GM19452 (cell line): ENCODE results near the gene SIRPG.
"Not testable (repeated sequence)": the region's sequence is repeated elsewhere in the genome, so short reads cannot be mapped to it uniquely, and the experiment has no call there.

Source experiments
- ATAC-seq: cut with Tn5 transposase; IDR thresholded peaks from one replicate; pipeline ENCODE4 v1.9.1; 2021; ENCODE audit not compliant: unreplicated experiment

Gene SIRPG

DNA sequence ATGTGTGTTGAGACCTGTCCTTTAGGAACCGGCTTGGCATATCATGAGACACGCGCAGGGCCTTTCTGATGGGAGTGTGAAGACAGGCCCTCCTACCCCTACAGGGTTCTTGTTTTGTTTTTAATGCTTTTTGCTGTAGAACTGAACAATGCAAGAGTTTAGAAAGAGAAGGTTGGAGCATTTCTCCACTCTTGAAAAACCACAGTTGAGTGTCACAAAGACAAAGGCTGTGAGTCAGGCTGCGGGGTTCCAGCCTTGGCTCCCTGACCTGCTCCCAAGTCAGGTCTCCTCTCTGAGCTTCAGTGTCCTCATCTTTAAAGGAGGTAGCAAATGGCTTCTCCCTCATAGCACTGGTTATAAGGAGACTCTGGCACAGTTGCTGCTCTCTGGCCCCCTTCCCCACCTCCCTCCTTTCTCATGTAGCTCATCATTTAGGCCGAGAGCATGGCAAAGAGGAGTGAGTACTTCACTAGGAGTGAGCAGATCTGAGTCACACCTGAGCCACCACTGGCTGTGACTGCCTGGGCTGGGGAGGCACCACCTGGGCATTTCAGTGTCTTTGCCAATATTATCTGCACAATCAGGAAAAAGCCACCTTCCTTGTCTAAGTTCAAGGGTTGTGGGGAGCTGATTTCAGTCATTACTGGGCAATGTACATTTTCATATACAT is 48.8 kb downstream of the SIRPG start:
- not testable (repeated sequence) for ATAC-seq

DNA sequence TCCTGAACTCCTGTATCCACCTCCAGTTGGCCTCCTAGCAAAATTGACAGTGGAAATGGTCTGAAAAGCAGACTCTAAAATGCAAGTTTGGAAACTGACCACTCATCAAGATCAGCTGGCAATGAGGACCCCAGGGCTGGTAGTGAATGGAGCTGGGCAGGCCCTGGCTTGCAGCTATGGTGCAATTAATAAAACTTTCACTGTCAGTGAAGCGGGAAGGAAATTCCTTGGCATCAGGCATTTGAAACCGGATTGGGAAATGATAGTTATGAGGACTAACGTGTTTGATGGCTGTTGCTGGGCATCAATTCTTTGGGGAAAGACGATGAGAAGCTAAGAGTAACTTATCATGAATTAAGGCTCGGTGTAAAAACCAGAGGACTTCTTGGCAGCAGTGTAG is 56.8 kb downstream of the SIRPG start:
- no peak for ATAC-seq

DNA sequence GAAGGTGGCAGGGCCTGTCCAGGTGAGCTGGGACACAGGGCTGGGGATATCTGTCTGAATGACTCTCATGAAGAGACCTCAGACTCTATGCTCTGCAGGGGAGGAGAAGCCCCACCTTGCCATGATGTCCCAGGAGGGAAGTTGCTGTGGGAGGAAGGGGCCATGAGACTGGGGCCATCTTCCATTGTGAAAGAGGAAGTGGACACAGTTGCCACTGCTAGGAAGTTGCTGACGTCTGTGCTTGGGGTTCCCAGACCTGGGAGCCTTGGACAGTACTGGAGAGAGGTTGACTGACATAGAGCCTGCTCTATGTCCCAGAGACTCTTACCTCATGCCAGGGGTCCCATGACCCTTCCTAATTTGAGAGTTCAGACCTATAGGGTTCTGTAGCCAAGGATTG is 62.2 kb downstream of the SIRPG start:
- ATAC-seq, result no peak

DNA sequence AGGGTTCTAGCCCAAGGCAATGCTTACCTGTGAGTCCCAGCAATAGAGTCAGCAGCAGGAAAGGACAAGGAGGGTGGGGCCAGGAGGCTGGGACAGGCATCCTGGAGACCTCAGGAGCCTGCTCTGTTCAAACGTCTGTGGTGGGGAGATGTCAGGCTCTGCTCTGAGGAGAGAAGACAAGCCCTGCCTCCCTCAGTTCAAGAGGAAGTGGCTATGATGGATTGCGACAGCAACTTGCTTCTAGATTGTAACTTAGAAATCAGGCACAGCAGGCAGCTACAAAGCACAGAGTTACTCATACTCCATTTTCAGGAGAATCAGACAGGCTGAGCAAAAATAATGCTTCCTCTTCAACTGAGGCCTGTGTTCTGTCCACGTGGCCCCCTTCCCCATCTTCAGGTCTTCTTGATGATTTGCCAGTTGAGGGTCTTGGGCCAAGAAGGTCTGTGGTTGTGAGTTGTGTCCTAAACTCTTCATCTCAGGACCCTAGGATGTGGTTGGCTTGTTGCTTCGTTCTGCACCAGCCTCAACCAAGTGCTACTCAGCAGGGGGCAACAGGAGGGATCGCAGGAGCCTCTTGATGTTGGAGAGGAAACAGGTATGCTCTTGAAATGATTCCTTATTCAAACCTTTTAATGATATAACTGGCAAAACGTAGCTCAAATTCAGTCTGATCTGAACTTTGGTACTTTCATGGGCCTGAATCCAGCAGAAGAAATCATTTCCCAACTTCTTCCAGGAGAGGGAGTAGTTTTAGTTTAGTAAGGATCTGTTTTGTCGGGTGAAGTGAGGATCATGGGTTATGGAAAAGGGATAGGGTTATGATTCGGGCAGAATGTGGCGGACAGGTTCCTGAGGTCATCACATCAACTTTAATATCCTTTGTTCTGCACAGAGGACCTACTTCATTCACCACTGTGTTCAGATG is 68.8 kb downstream of the SIRPG start:
- no peak for ATAC-seq

DNA sequence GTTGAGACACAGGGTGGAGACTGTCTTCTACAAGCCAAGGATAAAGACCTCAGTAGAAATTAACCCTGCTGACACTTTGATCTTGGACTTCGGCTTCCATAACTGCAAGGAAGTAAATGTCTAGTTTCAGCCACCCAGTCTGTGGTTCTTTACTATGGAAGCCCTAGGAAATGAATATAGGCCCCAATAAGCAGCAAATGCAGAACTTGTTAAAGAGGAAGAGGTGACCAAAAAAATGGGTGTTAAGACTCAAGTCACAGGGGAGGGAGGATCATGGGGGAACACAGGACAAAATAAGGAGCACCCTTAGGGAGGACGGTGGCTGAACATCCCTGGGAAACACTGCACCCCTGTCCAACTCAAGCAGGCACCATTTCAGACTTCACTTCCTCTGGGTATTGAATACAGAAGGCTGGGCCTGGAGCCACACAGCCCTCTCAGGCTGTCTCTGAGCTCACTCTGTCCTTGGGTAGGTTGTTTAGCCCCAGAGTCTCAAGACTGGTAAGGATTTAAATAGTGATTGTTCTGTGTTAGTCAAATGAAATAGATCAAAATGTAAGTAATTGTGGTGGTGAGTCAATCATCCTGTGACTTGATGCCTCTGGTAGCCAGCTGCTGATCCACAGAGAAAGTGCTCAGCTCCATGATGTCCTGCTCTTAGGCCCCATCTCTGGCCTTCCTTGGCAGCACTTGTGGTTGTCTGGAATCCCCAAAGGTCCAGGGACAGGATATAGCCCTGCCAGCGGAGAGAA is 69.6 kb downstream of the SIRPG start:
- ATAC-seq, result no peak

DNA sequence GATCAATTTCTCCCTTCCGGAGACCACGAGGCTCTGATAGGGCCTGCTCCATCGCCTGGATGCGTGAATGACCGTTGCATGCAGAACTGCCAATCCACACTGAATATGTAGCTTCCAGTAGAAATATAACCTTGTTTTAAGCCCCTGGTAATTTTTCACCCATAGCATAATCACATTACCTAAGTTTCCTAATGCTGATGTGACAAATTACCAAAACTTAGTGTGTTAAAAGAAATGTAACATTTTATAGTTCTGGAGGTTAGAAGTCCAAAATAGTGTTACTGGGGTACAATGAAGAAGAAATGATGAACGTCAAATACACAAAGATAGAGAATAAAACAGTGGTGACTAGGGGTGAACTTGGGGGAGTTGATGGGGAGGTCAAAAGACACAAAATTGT is 78.1 kb downstream of the SIRPG start:
- no peak for ATAC-seq
